CD4-positive, alpha-beta T cell treated with Interleukin-15 for 1 hour (primary cell): ENCODE data around the gene DLX4.

ENCODE experiments used
- DNase-seq: peaks from one replicate; pipeline ENCODE4 v3.0.0-alpha.2; 2020

Gene DLX4

DNA sequence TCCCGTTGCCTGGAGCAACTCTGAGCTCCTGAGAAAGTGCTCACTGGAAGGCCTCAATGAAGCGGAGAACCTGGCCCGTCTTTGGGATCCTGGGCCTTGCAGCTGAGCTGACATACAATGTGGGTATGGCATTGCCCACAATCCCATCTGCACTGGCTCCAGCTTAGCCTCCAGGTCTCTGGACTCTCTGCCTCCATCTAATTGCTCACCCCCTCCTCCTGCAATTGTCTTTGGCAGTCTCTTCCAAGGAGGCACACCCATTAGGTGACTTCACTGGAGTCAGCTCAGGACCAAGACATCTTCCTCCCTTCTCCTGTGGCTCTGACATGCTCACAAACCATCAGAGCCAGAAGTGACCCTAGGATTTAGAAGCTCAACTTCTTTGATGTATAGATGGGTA is 1.5 kb downstream of the DLX4 start:
- DNase-seq = no peak

DNA sequence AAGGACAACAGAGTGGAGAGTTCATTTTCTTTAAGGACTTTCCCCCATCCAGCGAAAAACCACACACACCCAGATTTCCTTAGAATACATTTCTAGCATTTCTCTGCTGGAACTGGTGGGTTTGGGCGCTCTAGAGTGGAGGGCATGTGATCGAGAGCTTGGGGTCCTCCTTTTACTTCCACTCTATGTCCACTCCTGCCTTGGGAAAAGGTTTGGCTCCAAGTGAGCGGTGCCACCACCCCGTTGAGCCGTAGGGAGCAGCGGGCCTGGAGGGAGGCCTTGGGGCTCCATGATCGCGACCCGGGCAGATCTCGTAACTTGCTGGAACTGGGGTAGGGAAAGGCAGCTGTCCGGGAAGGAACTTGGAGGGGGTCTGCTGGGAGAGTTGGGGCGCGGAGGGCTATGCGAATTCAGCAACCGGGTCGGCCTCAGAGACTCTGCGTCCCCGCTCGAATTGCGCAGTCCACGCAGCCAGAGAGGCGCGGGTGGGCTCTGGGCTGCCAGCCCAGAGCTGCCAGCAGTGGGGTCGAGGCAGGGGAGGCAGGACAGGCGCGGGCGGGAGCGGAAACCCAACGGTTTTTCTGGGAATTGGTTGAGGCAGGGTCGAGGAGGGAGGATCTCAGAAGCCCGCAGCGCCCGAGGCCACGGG is 2.3 kb downstream of the DLX4 start:
- no peak for DNase-seq

DNA sequence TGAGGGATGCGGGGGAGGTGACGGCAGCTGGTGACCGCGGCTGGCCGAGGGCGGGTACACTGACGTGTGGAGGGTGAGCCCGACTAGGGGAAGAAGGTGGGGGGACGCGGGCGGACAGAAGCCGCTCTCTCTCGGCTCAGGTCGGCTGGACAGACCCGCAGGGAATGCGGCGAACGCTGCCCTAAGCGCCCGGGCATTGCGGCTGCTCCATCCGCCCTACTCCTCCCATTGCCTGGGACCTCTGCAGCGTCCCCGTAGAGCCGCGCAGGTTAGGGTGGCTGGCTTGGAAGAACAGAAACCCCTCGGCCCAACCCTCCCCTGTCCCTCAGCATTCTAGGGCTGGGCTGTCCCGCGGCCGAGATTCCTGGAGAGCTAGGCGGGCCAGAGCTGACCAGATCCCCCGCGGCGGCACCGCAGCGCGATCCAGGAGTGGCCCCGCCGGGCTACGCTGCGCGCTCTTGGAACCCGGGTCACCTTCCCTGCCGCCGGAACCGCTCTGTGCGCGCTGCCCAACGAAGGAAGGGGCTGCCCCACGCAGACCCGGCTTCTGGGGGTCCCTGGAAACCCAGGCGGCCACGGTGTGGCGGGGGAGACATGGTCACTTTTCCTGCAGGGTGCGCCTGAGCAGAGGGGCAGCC is 3.0 kb downstream of the DLX4 start:
- no peak for DNase-seq

DNA sequence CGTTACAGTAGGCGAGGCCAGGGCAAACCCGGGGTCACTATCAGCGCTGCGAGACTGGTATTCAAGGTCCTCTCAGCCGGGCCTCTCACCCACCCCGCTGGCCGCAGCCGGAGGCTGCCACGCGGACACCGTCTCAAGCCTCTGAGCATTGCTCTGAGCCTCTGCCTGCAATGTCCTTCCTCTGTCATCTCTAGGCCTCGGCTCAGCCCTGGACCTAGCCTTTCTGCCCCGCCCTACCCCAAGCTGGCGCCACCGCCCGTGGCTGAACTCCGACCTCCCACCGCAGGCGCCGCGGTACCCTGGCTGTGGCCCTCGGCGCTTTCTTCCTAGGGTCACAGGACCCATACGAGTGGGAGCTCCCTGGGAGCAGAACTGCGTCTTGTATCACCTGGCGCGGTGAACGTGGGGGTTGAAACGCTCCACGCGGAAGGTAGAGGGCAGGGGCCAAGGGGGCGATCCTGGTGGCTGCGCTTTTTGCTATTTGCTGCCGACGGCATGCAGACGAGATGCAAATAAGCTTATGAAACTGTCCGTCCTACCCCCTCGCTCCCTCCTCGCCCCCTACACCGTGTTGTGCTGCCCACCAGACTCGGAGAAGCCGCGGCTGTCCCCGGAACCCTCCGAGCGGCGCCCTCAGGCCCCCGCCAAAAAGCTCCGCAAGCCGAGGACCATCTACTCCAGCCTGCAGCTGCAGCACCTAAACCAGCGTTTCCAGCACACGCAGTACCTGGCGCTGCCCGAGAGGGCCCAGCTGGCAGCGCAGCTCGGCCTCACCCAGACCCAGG is 3.7 kb downstream of the DLX4 start:
- no peak for DNase-seq

DNA sequence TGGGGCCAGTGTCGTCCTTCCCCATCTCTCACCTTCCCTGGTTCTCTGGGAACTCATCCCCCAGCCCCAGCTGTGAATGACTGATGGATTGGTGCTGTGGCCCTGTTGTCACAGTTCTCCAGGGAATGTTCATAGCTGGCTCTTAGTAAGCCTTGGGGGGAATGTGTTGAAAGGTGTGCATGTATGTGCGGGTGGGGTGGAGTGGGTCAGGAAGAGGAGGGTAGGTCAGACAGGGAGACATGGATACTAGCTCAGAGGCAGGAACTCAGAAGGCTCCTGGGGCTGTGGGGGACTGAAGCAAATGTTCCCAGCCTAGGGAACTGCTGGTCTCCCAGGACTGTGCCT is 4.3 kb downstream of the DLX4 start:
- no peak for DNase-seq

DNA sequence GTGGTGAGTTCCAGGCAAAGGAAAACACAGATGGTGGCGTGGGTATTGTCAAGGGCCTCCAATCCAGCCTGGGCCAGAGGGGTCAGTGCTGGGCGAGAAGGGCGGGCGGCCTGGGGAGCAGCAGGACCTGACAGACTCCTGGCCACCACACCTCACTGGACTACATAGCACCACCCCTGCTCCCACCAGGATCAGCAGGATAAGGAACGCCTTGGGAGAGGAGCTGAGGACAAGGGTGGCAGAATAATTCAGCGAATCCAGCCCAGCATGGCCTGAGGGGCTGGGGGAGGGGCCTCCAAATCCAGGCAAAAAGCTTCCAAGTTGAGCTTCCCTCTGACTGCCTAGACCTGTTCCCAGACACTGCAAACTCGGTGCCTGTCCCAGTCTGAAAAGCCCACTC is 6.5 kb downstream of the DLX4 start:
- DNase-seq = no peak

DNA sequence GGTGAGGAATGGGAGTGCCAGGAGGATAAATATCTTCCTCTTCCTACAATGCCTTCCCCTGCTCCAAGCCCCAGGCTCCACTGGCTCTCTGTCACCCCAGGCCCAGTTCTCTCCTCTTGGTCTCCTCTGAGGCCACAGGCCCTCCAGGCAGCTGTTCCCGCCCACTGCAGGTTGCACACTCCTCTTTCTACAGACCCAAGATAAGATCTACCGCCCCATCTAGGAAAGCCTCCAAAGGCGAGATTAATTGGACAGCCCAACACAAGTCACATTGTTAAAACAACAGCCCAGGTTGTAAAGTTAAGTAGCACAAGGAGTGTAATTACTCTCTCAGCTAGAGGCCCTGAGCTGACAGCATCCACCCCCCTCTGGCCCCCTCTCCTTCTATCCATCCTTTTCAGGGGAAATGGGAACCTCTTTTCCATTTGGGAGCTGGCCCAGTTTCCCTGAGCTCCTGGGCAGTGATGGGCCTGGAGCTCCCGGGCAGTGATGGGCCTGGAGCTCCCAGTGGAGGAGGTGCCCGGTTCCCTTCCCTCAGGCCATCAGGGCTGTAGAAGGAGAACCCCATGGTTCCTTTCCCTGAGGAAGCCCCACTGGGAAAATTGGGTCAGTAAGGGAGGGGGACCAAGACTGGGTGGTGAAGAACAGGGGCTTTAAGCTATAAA is 7.3 kb downstream of the DLX4 start:
- no peak for DNase-seq

DNA sequence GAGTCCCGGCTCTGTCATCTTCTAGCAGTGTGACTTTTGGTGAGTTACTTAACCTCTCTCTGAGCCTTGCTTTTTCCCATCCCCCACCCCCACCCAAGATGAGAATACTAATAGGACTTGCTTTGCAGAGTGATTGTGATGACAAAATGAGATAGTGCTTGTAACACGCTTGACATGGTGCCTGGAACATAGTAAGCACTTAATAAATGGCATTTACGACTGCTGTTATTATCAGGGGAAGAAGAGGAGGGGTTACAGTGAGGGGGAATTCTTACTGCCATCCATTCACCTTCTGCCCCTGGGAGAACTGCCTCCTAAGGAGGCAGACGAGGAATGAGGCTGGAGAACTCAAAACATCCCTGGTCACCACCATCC is 7.8 kb downstream of the DLX4 start:
- DNase-seq = no peak

DNA sequence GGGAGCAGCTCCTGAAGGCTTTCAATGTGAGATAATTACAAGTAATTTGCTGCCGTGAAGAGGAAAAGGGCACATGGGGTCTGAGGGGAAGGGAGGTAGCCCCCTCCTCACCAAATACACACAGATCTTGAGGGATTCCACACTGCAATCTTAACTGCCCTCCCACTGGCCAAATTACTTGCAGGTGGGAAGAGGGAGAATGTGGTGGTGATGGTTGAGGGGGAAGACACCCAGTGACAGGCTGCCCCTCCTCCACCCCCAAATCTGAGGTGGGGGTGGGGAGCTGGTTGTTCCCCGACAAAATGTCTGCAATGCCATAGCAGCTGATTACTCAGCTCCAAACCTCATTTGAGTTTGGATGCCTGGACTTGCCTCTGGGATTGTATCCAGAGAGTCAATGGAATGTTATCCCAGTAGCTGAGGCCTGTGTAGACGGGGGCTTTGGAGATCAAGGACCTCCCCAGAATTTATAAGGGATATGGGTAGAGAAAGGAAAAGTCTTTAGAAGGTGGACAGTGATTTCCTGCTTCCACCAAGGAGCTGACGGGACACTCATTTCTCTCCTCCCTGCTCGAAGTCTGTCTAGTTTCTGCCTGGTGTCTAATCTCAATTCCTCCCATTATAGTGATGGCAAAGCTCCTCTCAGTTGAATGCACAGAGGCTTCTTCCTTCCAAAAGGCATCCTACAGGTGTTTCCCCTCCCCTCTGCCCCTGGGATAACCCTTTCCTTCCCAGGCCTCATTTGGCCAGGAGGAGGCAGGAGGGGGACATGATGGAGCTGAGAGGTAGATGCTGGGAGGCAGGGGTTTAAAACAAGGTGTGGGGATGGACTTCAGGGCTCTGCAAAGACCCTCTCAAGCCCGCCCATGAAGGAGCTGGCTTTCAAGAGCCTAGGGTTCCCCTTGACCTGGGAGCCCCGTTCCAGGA is 8.7 kb downstream of the DLX4 start:
- no peak for DNase-seq

DNA sequence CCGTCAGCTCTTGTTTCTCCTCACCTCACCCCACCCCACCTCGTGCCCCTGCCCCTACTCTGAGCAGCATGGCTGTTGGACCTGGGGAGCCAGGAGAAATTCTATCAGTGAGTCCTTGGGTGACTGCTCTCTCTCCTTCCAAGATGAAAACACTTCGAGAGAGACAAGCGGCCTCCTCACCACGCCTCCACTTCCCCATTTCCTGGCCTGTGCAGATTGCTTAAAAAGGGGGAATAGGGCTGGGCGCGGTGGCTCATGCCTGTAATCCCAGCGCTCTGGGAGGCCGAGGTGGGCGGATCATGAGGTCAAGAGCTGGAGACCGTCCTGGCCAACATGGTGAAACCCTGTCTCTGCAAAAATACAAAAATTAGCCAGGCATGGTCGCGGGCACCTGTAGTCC is 9.5 kb downstream of the DLX4 start:
- no peak for DNase-seq

DNA sequence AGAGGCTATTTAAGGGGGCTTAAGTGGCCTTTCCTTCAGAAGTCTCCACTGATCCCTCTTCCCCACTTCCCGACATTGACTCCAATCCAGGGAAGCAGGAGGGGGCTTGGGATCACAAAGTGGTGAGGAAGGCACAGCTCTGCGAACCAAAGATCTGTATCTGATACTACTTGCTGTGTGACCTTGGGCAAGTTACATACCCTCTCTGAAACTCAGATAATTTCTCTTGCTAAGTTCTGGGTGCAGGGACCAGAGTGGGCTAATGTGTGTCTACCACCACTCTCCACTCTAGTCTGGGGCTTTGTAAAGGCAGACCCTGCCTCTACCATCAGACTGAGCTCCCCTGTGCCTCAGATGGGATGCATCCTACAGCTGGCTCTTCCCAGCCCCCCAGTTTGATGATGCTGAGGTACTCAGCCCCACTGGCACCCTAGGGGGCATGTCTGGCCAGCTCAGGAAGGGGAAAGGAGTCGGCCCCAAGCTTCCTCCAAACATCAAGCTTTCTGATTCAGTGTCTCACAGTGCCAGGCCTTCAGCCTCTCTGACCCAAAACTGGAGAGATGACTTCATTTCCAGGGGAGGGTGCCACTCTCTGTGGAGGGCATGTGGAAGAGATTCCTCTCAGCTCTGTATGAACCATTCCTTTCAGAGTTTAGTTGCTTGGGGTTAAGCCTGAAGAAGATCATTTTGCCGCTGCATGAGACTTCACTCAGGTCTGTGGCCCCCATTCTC is 10.9 kb downstream of the DLX4 start:
- DNase-seq = no peak

DNA sequence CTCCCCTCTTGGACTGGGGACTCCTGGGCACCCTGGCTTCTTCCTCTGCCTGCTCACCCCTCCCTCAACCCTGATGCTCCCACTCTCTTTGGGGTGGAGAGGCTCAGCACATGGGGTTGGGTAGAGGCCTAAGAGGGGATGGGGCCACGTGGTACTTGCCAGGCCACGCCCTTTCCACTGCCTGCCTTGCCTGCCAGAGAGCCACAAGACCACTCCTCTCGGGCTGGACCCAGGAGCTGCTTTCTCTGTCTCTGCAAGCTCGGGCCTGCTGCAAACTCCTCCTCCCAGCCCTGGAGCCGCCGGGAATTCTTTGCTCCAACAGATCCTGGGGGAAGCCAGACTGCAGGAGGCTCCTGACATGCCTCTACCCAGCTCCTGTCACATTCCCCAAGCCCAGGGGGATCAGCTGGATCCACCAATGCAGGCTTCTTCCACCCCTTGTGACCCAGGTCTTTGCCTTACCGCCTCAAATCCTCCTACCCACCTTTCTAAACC is 11.8 kb downstream of the DLX4 start:
- DNase-seq = no peak

DNA sequence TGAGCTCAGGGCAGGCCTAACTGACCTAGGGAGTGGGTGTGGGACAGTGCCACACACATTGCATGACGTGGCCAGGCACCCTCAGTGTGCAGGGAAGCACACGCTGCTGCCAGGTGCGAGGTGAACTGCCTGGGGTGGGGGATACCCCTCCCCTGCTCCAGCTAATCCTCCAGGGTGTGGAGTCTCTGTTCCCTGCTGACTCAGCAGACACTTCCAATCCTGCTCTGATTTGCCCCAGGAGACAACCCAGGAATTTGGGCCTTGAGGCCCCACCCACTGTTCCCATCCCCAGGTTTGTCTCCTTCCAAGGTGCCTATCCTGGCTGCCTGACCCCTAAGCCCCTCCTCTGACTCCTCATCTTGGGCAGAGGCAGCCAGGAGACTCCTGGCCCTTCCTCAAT is 15.3 kb downstream of the DLX4 start:
- no peak for DNase-seq

DNA sequence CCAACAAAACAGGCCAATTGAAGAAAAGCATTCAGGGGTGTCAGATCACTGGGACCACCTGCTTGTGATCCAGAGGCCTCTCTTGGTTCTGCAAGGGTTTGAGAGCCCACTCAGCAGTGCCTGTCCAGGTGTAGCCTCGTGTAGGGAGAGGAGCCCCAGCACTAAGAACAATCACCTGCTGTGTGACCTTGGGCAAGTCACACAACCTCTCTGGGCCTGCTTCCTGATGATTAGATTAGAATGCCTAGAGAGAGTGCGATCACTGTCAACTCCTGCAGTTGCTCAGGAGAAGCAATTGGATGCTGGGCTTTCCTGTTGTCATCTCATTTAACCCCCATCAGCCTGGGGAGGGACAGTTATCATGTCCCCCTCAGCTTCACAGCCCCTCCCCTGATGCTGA is 15.8 kb downstream of the DLX4 start:
- DNase-seq = no peak

DNA sequence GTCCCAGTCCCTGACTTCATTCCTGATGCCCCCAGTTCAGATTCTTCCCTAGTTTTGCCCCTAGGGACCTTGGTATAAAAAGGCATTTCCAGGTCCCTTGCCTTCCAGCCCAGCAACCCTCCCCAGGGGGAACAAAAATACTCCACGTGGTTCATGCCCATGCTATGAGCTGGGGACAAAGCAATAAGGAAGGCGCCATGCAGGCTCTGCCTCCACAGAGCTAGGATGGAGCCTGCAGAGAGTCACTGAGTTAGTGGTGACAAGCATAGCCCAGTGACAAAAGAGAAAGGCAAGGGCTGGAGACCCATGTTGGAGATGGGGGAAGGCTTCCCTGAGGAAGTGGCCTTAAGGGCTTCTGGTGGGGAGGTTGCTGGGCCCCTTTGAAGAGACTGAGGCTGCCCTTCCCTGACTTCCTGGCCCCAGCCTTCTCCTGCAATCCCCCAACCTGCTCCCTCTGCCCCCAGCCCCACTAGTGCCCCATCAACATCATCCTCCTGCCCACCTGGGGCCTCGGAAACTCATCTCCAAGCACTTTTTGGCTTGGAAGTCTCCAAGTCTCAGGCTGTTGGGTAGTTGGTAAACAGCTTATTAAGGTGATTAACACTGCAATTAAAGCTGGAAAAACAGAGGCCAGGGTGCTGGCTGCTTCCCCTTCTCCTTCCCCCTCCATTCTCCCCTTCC is 16.5 kb downstream of the DLX4 start:
- DNase-seq = no peak

DNA sequence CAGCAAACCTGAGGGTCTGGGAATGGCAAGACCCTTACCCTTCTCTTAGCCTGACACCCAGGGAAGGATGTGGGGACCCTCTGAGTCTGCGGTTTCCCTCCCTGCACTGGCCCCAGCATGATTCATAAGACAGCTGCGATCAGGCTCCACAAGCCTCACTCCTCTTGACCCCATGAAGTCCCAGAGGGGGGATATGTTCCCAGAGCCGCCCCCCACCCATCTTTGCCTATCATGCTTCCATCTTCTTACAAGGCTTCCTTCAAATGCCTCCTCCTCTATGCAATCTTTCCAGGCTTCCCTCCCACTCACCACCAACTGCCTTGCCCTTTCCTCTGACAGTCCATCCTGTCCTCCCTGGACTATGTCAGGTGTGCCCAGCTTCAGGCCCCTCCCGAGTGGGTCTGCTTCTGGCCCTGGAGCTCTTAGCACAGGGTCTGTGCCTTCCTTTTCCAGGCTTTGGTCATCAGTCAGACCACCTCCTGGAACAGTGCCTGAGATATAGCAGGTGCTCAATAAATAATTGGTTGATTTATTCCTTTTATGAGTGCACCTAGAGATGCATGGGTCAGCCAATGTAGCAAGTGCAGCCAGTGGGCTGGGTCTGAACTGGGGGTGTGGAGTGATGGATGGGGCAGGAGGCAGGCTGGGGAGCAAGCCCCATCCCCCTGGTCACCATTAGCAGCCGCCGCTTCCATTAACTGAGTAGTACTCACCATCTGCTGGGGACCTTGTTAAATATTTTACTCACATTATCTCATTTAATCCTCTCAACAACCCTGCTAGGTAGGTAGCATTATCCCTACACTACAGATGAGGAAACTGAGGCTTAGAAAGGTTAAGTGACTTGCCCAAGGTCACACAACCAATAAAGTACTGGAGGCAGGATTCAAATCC is 17.7 kb downstream of the DLX4 start:
- no peak for DNase-seq

DNA sequence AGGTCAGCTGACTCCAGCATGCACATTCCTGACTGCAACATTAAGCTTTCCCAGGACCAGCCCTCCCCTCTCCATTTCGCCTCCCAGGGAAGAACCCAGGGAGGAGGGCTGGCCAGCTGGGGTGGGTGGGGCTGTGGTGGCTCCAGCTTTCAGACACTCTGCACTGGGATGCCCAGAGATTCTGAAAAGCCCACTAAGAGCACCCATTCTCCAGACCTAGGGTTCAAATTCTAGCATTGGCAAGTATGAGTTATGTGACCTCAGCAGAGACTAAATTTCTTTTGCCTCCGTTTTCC is 18.2 kb downstream of the DLX4 start:
- no peak for DNase-seq

DNA sequence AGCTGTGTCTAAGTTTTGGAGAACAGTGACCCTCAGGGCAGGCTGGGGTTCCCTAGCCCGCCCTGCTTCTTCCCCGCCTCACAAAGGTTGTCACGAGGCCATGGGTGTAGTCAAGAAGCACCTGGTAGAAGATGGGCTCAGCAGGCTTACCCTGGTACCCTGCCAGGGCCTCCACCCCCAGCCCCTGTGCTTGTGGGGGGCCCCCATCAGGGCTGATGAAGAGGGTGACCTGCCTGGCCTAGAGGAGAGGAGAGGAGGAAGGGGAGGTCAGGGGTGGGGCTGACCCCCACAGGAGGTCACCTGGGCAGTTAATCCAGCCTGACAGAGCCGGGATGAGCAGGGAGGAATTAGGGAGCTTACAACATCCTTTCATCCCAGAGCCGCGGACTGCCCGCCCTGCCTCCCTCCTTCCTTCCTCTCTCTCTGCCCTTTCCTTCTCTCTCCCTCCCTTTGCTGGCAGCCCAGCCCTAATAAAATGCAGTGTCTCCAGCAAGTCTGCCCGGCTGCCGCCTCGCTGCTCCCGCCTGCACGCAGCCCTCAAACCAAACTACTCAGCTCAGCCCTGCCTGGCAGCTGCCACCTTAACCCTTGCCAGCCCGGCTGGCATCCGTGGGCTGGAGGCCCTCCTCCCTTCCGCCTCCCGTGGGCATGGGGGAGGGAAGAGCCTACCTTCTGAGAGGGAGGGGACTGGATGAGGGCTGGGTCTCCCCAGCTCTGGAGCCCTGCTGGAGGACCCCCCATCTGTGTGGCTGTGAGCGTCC is 18.9 kb downstream of the DLX4 start:
- DNase-seq = no peak

DNA sequence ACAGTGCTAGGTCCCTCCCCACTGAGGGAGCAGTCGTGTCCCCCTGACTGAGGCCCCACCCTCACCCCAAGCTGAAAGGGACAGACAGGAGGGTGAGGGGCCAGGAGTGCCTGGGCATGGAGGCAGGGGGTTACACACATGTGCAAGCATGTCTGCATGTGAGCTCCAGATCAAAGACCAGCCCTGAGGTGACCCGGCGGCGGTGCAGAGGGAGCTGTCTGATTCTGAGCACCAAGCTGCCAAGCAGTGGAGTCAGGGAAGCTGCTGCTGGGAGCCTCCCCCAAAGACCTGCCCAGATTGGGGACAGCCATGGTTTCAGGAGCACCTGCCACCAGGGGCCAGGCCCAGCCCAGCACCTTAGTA is 20.5 kb downstream of the DLX4 start:
- no peak for DNase-seq

DNA sequence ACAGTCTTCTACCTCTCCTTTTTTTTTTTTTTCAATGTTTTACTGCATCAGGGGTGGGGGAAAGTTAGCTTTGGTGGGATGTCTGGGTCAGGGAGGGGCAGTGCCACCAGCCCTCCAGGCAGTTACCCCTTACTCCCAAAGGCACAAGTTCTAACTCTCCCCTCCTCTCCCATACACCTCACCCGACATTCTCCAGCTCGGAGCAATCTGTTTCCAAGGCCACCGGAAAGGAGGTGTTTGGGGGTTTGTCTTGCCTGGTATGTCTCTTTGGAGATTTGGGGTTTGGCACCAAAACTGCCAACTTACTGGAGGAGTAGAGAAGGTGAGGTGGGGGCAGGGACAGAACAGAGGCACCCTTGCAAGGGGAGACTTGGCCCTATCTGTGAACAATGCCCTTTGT is 21.3 kb downstream of the DLX4 start:
- DNase-seq = no peak
